ENCODE data around the gene CABYR. TPM values are rescaled to one million over a fixed set of nuclear protein-coding genes. Genes with fewer than 3 reads are reported as not detected.

Gene CABYR
- total RNA-seq, 1 experiment from 2014 or later = 10.6 TPM

DNA sequence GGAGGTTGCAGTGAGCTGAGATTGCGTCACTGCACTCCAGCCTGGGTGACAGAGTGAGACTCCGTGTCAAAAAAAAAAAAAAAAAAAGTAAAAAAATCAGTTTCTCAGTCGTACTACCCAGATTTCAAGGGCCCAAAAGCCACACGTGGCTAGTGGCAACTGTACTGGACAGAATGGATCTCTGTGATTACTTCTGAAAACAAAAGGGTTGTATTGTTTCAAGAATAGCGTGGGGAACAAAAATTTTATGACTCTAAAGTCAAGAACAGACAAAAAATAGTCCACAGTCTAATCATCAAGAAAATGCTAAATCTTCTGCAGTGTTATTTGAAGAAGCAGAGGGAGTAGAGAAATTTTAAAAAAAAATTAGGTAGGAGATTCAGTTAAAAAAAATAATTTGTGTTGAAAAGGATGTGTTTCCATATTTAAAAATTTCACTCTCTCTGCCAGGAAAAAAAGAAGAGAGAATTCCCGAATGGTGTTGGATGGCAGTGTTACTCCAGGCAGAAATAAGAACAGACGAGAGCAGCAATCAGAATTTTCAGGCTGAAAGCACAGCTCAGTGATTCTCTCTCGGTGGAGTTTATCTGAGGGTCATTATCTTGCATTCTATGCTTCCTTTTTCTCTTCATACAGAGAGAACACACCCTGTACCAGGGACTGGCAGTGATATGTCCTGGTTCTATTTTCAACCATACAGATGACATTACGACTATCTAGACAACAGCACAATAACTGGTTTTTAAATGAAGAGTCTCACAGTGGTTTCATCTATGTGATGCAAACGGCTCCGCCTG, 61.8 kb downstream of the CABYR start:
- Mint-ChIP-seq H3K4me3 (ENCODE audit: low read depth, unreplicated experiment) (no peak overlapping the region), H3K36me3 (ENCODE audit: insufficient read depth, unreplicated experiment) (peaks cover 4% of the 10 kb centered on the region), H3K9me3 (ENCODE audit: low read depth, unreplicated experiment) (no peaks in the 10 kb centered on the region), H3K27ac (ENCODE audit: unreplicated experiment) (no peak overlapping the region), H3K27me3 (ENCODE audit: unreplicated experiment) (no peaks in the 10 kb centered on the region), H3K4me1 (ENCODE audit: low read depth, unreplicated experiment) (peaks cover 8% of the 10 kb centered on the region)
- intact Hi-C loops (cut with micrococcal nuclease; ENCODE audit: unreplicated experiment) = no loop called here
- BruUV-seq (replicated peaks) = no TSS peak
- no peak for DNase-seq
- CTCF ChIA-PET = no interaction called here
- TF ChIP-seq, protein P1, sequence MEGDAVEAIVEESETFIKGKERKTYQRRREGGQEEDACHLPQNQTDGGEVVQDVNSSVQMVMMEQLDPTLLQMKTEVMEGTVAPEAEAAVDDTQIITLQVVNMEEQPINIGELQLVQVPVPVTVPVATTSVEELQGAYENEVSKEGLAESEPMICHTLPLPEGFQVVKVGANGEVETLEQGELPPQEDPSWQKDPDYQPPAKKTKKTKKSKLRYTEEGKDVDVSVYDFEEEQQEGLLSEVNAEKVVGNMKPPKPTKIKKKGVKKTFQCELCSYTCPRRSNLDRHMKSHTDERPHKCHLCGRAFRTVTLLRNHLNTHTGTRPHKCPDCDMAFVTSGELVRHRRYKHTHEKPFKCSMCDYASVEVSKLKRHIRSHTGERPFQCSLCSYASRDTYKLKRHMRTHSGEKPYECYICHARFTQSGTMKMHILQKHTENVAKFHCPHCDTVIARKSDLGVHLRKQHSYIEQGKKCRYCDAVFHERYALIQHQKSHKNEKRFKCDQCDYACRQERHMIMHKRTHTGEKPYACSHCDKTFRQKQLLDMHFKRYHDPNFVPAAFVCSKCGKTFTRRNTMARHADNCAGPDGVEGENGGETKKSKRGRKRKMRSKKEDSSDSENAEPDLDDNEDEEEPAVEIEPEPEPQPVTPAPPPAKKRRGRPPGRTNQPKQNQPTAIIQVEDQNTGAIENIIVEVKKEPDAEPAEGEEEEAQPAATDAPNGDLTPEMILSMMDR (IDR thresholded peaks at IDR 0.05; ENCODE audit: unreplicated experiment) = no peak

DNA sequence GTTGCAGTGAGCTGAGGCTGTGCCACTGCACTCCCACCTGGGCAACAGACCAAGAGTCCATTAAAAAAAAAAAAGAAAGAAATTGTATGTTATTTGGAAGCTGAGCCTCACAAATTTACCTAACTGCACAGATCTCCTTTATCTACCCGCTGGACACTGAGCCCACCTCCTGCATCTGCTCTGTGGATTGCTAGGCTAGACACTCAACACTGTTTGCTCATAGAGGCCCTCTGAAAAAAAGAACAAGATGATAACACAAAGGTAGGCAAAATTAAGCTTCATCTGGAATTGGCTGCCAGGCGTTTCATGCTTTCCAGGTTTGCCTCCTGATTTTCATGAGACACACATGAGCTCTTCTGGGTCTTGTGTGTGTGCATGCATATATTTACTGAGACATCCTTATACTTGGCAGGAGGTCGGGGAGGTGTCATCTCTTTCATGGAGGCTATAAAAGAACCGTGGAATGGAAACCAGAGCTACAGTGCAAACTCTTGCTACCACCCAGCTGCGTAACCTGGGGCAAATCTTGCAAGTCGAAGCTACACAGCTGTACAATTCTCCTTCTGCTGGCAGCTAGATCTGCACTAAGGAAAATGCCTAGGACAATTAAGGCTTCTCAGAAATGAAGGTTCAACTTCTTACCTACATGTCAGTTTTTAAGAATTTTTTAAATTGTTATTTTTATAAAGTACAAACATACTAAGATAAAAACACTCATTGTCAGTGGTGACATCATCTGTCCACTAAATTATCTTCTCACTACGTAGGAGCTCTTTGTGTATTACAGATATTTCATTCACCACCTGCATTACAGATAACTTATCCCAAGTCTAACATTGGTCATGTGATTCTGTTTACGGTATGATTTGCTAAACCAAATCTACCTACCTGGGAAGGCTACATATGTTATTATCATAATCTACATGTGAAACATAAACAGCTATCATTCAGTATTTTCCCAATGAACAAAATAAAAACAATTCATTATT, 63.1 kb downstream of the CABYR start:
- intact Hi-C loops (cut with micrococcal nuclease; ENCODE audit: unreplicated experiment) = no loop called here
- Mint-ChIP-seq H3K27ac (ENCODE audit: unreplicated experiment) (no peak overlapping the region), H3K9me3 (ENCODE audit: low read depth, unreplicated experiment) (no peaks in the 10 kb centered on the region), H3K4me3 (ENCODE audit: low read depth, unreplicated experiment) (no peak overlapping the region), H3K27me3 (ENCODE audit: unreplicated experiment) (no peaks in the 10 kb centered on the region), H3K36me3 (ENCODE audit: insufficient read depth, unreplicated experiment) (peaks cover 4% of the 10 kb centered on the region), H3K4me1 (ENCODE audit: low read depth, unreplicated experiment) (peaks cover 8% of the 10 kb centered on the region)
- CTCF ChIA-PET = interaction anchor here (1.2 kb wide), 1 partner anchor 13 kb away, joined by 4 read pairs; no protein-coding TSS in a partner anchor
- DNase-seq = no peak
- no TSS peak for BruUV-seq (replicated peaks)
- TF ChIP-seq, protein P1 (IDR thresholded peaks at IDR 0.05; ENCODE audit: unreplicated experiment) = no peak

DNA sequence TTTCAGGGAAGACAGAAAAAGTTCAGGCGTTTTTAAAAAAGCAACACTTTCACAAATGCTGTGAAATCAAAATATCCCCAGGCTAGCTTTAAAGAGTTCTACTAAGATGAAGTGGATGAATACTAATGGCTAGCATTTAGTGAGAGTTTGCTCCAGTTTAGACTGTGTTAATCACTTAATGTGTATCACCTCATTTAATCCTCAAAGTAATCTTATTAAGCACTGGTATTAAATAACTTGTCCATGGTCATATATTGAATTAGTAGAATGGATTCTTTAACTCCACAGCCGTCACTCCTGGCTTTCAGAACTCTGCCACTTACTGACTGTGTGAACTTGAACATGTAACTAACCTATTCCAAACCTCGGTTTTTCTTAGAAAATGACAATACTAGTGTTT, 66.0 kb downstream of the CABYR start:
- Mint-ChIP-seq H3K36me3 (ENCODE audit: insufficient read depth, unreplicated experiment) (no peaks in the 10 kb centered on the region), H3K4me1 (ENCODE audit: low read depth, unreplicated experiment) (peaks cover 26% of the 10 kb centered on the region), H3K9me3 (ENCODE audit: low read depth, unreplicated experiment) (no peaks in the 10 kb centered on the region), H3K4me3 (ENCODE audit: low read depth, unreplicated experiment) (no peak overlapping the region), H3K27me3 (ENCODE audit: unreplicated experiment) (no peaks in the 10 kb centered on the region), H3K27ac (ENCODE audit: unreplicated experiment) (no peak overlapping the region)
- intact Hi-C loops (cut with micrococcal nuclease; ENCODE audit: unreplicated experiment) = no loop called here
- CTCF ChIA-PET = interaction anchor here (0.6 to 1.0 kb wide), 2 partner anchors 196 to 443 kb away, joined by 3 read pairs; no protein-coding TSS in a partner anchor
- no TSS peak for BruUV-seq (replicated peaks)
- TF ChIP-seq, protein P1 (IDR thresholded peaks at IDR 0.05; ENCODE audit: unreplicated experiment) = no peak
- DNase-seq = no peak

- peaks cover 5% of the 10 kb centered on the region for H3K36me3 Mint-ChIP-seq (ENCODE audit: insufficient read depth, unreplicated experiment)
- H3K4me1 Mint-ChIP-seq (ENCODE audit: low read depth, unreplicated experiment) = peaks cover 32% of the 10 kb centered on the region
- H3K27me3 Mint-ChIP-seq (ENCODE audit: unreplicated experiment) = no peaks in the 10 kb centered on the region
- peak overlapping the region; percentile 33 for H3K4me3 Mint-ChIP-seq (ENCODE audit: low read depth, unreplicated experiment)
- no TSS peak for BruUV-seq (replicated peaks)
- TF ChIP-seq, protein P1 (IDR thresholded peaks at IDR 0.05; ENCODE audit: unreplicated experiment) = no peak
- DNase-seq = no peak
- peak overlapping the region; percentile 58 for H3K27ac Mint-ChIP-seq (ENCODE audit: unreplicated experiment)
- H3K9me3 Mint-ChIP-seq (ENCODE audit: low read depth, unreplicated experiment) = no peaks in the 10 kb centered on the region
- intact Hi-C loops (cut with micrococcal nuclease; ENCODE audit: unreplicated experiment) = no loop called here
- CTCF ChIA-PET = interaction anchor here (0.7 kb wide), 1 partner anchor 679 kb away, joined by 3 read pairs; no protein-coding TSS in a partner anchor
Observed at GRCh38 chr18:24208270-24209035, 69.6 kb downstream of the CABYR start.
